Astrocyte (in vitro differentiated cells and primary cell): ENCODE results near the gene RUFY1.

Source experiments
- CTCF ChIP-seq: IDR thresholded peaks from 2 replicates; pipeline ENCODE4 v1.5.1; 2011; ENCODE audit warnings: low read depth, mild to moderate bottlenecking, inconsistent platforms, low read length, moderate library complexity; ENCODE audit not compliant: insufficient read depth
- EZH2 ChIP-seq: IDR thresholded peaks from 2 replicates; pipeline ENCODE4 v1.6.1; 2012; ENCODE audit warnings: mild to moderate bottlenecking, low read length, inconsistent platforms; ENCODE audit not compliant: insufficient read depth

- no peak for TF ChIP-seq CTCF
- no peak for TF ChIP-seq EZH2
Observed at GRCh38 chr5:179620703-179621350, 70.5 kb downstream of the RUFY1 start.
